ENCODE results near the gene SAMD5.

GRCh38 chr6:147559006-147559405, 50.5 kb downstream of the SAMD5 start:
- TF ChIP-seq, protein P1, sequence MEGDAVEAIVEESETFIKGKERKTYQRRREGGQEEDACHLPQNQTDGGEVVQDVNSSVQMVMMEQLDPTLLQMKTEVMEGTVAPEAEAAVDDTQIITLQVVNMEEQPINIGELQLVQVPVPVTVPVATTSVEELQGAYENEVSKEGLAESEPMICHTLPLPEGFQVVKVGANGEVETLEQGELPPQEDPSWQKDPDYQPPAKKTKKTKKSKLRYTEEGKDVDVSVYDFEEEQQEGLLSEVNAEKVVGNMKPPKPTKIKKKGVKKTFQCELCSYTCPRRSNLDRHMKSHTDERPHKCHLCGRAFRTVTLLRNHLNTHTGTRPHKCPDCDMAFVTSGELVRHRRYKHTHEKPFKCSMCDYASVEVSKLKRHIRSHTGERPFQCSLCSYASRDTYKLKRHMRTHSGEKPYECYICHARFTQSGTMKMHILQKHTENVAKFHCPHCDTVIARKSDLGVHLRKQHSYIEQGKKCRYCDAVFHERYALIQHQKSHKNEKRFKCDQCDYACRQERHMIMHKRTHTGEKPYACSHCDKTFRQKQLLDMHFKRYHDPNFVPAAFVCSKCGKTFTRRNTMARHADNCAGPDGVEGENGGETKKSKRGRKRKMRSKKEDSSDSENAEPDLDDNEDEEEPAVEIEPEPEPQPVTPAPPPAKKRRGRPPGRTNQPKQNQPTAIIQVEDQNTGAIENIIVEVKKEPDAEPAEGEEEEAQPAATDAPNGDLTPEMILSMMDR (IDR thresholded peaks at IDR 0.05; ENCODE audit: poor library complexity): no peak
- TF ChIP-seq EZH2 (IDR thresholded peaks at IDR 0.05; ENCODE audit: borderline replicate concordance) (no peak), EZH2phosphoT487 (IDR thresholded peaks at IDR 0.05; ENCODE audit: low read depth, severe bottlenecking, unreplicated experiment) (no peak)

Measured in hepatocyte (in vitro differentiated cells).